Measurements from ENCODE around the gene WDR81.
"Not testable (repeated sequence)": the region's sequence is repeated elsewhere in the genome, so short reads cannot be mapped to it uniquely, and the experiment has no call there.

WDR81 gene

DNA sequence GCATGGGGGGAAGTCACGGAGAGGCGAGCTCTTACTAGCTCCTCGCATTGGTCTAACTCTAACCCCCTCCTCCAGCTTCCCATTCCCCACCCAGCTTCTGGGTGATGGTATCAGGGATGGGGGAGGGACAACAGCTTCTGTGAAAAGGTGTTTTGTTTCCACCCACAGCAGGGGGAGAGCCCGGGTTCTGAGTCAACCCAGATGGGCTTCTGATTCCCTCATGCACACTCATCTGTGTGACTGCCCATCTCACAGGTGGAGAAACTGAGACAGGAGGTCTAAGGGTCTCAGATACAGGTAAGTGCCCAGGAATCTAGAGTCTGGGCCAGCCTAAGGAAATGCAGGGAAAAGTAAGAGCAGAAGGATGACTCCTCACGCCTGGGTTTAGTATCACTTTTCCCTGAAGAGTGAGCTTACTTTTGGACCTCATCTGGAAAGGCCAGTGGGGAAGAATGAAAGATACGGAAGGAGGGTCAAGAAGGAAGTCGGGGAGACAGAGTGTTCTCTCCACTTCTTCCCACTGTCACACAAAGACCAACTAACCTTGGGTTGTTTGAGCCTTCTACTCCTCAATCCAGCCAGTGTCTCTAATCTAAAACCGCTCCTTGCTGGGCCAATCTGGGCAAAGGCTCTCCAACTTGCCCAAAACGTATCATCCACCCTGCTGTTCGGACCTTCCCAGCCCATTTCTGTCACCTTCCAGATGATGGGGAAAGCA is 11.2 kb upstream of the WDR81 start:
- DNase-seq (ENCODE audit: low spot score) = no peak

- peak; percentile 83 for DNase-seq (ENCODE audit: low spot score)
Measured at GRCh38 chr17:1713878-1714426, 10.6 kb upstream of the WDR81 start.

DNA sequence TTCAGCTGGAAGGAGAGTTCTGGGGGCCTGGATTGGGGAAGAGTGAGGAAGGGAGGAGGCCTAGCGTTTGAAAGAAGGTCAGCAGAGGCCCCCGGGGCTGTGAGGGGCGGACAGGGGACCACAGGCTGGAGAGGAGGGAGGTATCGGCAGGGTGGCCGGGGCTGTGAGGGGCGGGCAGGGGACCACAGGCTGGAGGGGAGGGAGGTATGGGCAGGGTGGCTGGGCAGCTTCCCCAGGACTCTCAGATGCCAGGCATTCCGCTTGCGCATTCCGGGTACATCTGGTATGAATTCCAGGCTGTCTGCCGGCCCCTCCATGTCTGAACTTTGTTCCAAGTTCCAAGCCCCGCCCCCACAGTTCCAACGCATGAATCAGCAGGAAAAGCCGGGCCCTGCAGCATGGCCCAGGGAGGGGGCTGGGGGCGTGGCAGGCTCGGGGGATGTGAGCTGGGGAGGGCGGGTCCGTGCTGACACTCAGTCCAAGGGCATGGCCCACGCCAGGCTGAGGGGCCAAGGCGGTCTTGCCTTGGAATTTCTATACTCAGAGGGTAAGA is 10.0 kb upstream of the WDR81 start:
- peak; percentile 95 for DNase-seq (ENCODE audit: low spot score)

DNA sequence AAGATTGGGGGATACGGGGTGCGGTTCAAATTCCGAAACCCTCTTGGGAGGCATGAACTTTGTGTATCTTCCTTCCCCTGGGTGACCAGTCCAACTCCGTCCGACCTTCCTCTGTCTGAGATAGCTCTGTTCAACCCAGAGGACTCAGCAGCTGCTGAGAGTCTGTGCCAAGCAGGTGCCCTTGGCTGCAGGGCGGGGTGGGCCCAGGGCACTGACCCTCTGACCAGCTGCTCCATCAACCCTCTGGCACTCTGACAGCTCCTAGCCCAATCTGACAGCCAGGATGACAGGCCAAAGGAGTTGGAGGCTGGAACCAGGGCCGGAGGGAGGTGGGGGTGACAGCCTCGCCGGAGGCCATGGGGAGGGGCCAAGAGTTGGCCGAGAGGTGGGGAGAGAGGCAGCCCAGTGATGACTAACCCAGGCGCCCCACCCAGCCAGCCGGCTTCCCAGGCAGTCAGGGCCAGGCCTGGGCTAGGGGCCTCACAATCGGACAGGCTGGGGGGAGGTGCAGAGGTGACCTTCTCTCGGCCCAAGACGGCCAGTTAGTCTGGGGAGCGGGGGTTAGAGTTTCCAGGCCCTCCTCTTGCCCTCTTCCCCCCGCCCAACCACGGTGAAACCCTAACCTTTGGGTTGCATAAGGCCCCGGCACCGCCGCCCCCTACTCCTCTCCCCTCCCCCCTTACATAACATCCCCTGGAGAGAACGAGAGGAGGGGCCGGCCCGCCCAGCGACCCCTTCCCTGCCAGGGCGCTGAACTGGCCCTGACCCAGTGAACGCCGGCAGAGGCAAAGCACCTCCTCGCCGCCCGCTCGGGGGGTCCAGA is 9.3 kb upstream of the WDR81 start:
- DNase-seq (ENCODE audit: low spot score) = peak; percentile 82

- DNase-seq (ENCODE audit: low spot score) = no peak
Measured at GRCh38 chr17:1715803-1716075, 8.8 kb upstream of the WDR81 start.

- peak; percentile 100 for DNase-seq (ENCODE audit: low spot score)
Measured at GRCh38 chr17:1716076-1716911, 8.2 kb upstream of the WDR81 start.

GRCh38 chr17:1716912-1717695 is 7.4 kb upstream of the WDR81 start:
- peak; percentile 98 for DNase-seq (ENCODE audit: low spot score)

GRCh38 chr17:1718362-1719165 is 5.9 kb upstream of the WDR81 start:
- peak; percentile 52 for DNase-seq (ENCODE audit: low spot score)

- DNase-seq (ENCODE audit: low spot score) = peak; percentile 83
Measured at GRCh38 chr17:1720856-1721386, 3.6 kb upstream of the WDR81 start.

DNA sequence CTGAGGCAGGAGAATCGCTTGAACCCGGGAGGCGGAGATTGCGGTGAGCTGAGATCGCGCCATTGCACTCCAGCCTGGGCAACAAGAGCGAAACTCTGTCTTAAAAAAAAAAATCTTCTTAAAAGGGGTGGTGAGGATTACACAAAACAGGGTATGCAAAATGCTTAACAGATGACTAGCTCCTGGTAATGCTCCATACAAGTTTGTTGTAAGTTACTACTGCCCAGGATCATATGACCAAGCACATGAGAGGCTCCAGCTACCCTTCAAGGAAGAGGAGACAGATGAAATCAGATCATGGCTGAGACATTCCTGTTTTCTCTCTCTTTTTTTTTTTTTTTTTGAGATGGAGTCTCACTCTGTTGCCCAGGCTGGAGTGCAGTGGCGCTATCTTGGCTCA is 2.5 kb upstream of the WDR81 start:
- DNase-seq (ENCODE audit: low spot score) = not testable (repeated sequence)

- no peak for DNase-seq (ENCODE audit: low spot score)
Measured at GRCh38 chr17:1724869-1725641, 551 bp downstream of the WDR81 start.

GRCh38 chr17:1725642-1726511 is 1.4 kb downstream of the WDR81 start:
- DNase-seq (ENCODE audit: low spot score) = no peak

- no peak for DNase-seq (ENCODE audit: low spot score)
Measured at GRCh38 chr17:1726626-1727257, 2.2 kb downstream of the WDR81 start.

DNA sequence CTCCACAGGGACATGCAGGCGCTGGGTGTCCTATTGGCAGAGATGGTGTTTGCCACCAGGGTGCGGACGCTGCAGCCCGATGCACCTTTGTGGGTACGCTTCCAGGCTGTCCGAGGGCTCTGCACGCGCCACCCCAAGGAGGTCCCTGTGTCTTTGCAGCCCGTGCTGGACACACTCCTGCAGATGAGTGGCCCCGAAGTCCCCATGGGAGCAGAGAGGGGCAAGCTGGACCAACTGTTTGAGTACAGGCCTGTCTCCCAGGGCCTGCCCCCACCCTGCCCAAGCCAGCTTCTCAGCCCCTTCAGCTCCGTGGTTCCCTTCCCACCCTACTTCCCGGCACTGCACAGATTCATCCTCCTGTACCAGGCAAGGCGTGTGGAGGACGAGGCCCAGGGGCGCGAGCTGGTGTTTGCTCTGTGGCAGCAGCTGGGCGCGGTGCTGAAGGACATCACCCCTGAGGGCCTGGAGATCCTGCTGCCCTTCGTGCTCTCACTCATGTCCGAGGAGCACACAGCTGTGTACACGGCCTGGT is 2.8 kb downstream of the WDR81 start:
- DNase-seq (ENCODE audit: low spot score) = no peak

DNA sequence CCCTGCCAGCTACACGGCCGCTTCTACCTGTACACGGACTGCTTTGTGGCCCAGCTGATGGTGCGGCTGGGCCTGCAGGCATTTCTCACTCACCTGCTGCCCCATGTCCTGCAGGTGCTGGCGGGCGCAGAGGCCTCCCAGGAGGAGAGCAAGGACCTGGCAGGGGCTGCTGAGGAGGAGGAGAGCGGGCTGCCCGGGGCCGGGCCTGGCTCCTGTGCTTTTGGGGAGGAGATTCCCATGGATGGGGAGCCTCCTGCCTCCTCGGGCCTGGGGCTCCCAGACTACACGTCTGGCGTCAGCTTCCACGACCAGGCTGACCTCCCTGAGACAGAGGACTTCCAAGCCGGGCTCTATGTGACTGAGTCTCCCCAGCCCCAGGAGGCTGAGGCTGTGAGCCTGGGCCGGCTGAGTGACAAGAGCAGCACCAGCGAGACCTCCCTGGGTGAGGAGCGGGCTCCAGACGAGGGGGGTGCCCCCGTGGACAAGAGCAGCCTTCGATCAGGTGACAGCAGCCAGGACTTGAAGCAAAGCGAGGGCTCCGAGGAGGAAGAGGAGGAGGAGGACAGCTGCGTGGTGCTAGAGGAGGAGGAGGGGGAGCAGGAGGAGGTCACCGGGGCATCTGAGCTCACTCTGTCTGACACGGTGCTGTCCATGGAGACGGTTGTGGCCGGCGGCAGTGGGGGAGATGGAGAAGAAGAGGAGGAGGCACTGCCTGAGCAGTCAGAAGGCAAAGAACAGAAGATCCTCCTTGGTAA is 3.5 kb downstream of the WDR81 start:
- no peak for DNase-seq (ENCODE audit: low spot score)

DNA sequence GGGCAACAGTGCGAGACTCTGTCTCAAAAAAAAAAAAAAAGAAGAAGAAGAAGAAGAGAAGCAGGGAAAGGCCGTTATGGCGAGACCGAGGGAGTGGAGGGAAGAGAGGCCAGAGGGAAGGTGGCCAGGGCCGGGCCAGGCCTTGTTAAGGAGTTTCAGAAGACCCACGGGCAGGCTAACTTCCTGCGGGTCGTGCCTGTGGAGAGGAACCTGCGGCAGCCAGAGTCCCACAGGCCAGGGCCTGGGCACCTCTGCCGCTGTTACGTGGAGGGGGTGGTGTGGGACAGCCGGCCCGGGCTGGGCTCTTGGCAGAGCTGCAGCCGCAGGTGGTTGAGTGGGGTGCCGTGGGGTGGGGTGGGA is 5.4 kb downstream of the WDR81 start:
- DNase-seq (ENCODE audit: low spot score) = no peak

All from ecto neural progenitor cell (in vitro differentiated cells).